ENCODE measurements around the gene KY.
"Not testable (repeated sequence)": the region's sequence is repeated elsewhere in the genome, so short reads cannot be mapped to it uniquely, and the experiment has no call there.

The KY gene

GRCh38 chr3:134600206-134600605, 50.6 kb downstream of the KY start:
- no peak for DNase-seq

- no peak for DNase-seq
Measured at GRCh38 chr3:134598763-134599545, 51.9 kb downstream of the KY start.

GRCh38 chr3:134597390-134597970, 53.3 kb downstream of the KY start:
- DNase-seq = no peak

- not testable (repeated sequence) for DNase-seq
Measured at GRCh38 chr3:134594986-134595385, 55.8 kb downstream of the KY start.

GRCh38 chr3:134594331-134594741, 56.5 kb downstream of the KY start:
- peak; percentile 43 for DNase-seq

GRCh38 chr3:134592806-134593205, 58.0 kb downstream of the KY start:
- no peak for DNase-seq

GRCh38 chr3:134590766-134591165, 60.1 kb downstream of the KY start:
- DNase-seq = no peak

- no peak for DNase-seq
Measured at GRCh38 chr3:134579141-134579665, 71.6 kb downstream of the KY start.

GRCh38 chr3:134576831-134577230, 74.0 kb downstream of the KY start:
- DNase-seq = no peak

GRCh38 chr3:134576426-134576825, 74.4 kb downstream of the KY start:
- no peak for DNase-seq

- DNase-seq = not testable (repeated sequence)
Measured at GRCh38 chr3:134569899-134570298, 80.9 kb downstream of the KY start.

- no peak for DNase-seq
Measured at GRCh38 chr3:134568790-134569189, 82.0 kb downstream of the KY start.

- DNase-seq = no peak
Measured at GRCh38 chr3:134567605-134568004, 83.2 kb downstream of the KY start.

GRCh38 chr3:134564991-134565390, 85.8 kb downstream of the KY start:
- DNase-seq = no peak

GRCh38 chr3:134563601-134564000, 87.2 kb downstream of the KY start:
- no peak for DNase-seq

GRCh38 chr3:134562055-134562454, 88.8 kb downstream of the KY start:
- DNase-seq = no peak

- DNase-seq = no peak
Measured at GRCh38 chr3:134559591-134559990, 91.2 kb downstream of the KY start.

All from NCI-H1436 treated with DMSO at 0.1 percent for 48 hours (cell line).